ENCODE results near the gene PLSCR4.
"Not testable (repeated sequence)": the region's sequence is repeated elsewhere in the genome, so short reads cannot be mapped to it uniquely, and the experiment has no call there.

The PLSCR4 gene

DNA sequence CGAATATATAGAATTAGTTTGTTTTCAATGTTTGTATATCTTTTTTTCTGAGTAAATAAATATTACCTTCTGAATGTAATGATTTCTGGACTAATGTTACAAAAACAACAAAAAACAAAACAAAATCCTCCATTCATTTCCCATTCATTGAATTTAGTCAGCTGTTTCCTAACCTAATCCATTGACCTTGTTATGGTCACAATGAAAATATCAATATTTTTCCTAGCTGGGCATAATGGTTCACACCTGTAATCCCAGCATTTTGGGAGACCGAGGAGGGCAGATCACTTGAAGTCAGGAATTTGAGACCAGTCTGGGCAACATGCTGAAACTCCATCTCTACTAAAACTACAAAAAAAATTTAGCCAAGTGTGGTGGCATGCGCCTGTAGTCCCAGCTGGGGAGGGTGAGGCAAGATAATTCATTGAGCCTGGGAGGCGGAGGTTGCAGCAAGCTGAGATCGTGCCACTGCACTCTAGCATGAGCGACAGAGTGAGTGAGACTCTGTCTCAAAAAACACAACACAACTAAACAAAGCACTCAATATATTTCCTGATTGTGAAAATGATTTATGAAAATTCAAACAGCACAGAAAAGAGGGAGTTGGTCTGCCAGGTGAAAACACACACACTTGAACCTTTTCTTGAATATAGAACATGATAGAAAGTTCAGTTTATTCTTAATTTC is 23.0 kb upstream of the PLSCR4 start:
- no peaks in the 10 kb centered on the region for H3K4me1 ChIP-seq (ENCODE audit: control insufficient read depth, insufficient read depth, low read length, poor library complexity, severe bottlenecking)
- no peak overlapping the region for H3K27ac ChIP-seq (ENCODE audit: low read depth, low read length, severe bottlenecking)
- H3K9me3 ChIP-seq (ENCODE audit: control insufficient read depth, low read length), result no peaks in the 10 kb centered on the region
- no peak overlapping the region for H3K4me3 ChIP-seq (ENCODE audit: extremely low read depth, insufficient read depth, low read length, poor library complexity, severe bottlenecking)
- WGBS, 2 experiments (ENCODE audit: insufficient coverage in 2 of 2), result 83 to 94% methylated on average over 1 to 2 of the region's 6 CpGs
- H3K36me3 ChIP-seq (ENCODE audit: control insufficient read depth, insufficient read depth, low read length), result no peaks in the 10 kb centered on the region

DNA sequence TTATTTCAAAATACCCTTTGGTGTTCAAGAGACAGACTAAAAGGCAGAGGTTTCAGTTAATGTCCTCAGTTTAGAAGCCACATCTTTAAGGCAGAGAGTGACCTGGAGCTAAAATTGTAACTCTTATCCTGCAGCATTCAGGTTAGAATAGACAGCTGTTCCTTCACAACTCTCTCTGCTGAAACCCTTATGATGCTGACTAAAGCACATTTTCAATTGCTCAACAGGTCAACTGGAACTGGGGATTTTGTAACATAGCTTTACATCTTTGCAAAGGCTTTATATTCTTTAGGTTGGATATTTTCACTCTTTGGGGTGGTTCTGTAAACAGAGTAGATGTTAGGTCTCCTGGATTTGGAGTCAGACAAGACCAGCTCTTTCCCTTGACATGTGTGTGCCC is 20.3 kb upstream of the PLSCR4 start:
- Histone ChIP-seq H3K36me3 (ENCODE audit: control insufficient read depth, insufficient read depth, low read length) (no peaks in the 10 kb centered on the region), H3K9me3 (ENCODE audit: control insufficient read depth, low read length) (no peaks in the 10 kb centered on the region), H3K27ac (ENCODE audit: low read depth, low read length, severe bottlenecking) (no peak overlapping the region), H3K4me1 (ENCODE audit: control insufficient read depth, insufficient read depth, low read length, poor library complexity, severe bottlenecking) (no peaks in the 10 kb centered on the region), H3K4me3 (ENCODE audit: extremely low read depth, insufficient read depth, low read length, poor library complexity, severe bottlenecking) (no peak overlapping the region)

DNA sequence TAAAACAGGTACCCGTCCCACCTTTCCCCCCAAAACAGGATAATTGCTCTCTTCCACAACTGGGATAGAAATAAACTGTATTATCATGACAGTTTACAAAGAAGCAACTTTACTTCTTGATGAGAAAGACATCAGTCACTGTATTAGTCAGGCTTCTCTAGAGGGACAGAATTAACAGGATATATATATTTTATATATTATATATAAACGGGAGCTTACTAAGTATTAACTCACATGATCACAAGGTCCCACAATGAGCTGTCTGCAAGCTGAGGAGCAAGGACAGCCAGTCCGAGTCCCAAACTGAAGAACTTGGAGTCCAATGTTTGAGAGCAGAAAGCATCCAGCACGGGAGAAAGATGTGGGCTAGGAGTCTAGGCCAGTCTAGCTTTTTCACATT is 18.4 kb upstream of the PLSCR4 start:
- 80 to 100% methylated on average over 1 to 2 of the region's 4 CpGs for WGBS, 2 experiments (ENCODE audit: insufficient coverage in 2 of 2)
- H3K4me3 ChIP-seq (ENCODE audit: extremely low read depth, insufficient read depth, low read length, poor library complexity, severe bottlenecking), result no peak overlapping the region
- H3K36me3 ChIP-seq (ENCODE audit: control insufficient read depth, insufficient read depth, low read length), result no peaks in the 10 kb centered on the region
- H3K27ac ChIP-seq (ENCODE audit: low read depth, low read length, severe bottlenecking), result no peak overlapping the region
- H3K4me1 ChIP-seq (ENCODE audit: control insufficient read depth, insufficient read depth, low read length, poor library complexity, severe bottlenecking), result no peaks in the 10 kb centered on the region
- no peaks in the 10 kb centered on the region for H3K9me3 ChIP-seq (ENCODE audit: control insufficient read depth, low read length)

DNA sequence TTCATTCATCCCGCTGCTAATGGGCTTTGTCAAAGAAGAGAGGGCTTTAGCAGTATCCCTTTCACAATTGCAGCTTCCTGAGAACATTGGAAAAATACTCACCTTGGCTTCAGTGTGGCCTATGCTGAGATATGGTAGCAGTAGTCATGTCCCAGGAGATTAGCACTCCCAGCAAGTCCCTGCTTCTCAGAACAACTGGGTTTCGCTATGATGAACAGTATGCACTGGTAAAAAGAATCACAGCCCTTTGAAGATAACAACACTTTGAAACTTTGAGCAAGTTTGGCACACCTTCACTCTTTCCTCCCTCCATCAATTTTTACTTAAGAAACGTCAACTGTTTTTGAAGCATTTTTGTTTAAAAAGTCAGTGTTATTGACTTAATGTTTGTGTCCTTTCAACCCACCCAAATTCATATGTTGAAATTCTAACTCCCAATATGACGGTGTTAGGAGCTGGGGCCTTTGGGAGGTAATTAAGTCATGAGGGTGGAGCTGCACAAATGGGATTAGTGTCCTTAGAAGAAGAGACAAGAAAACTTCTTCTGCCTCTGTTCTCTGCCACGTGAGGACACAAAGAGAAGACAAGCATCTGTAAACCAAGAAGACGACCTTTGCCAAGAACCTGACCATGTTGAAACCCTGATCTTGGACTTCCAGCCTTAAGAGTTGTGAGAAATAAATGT is 17.8 kb upstream of the PLSCR4 start:
- Histone ChIP-seq H3K4me3 (ENCODE audit: extremely low read depth, insufficient read depth, low read length, poor library complexity, severe bottlenecking) (no peak overlapping the region), H3K4me1 (ENCODE audit: control insufficient read depth, insufficient read depth, low read length, poor library complexity, severe bottlenecking) (no peaks in the 10 kb centered on the region), H3K27ac (ENCODE audit: low read depth, low read length, severe bottlenecking) (no peak overlapping the region), H3K9me3 (ENCODE audit: control insufficient read depth, low read length) (no peaks in the 10 kb centered on the region), H3K36me3 (ENCODE audit: control insufficient read depth, insufficient read depth, low read length) (no peaks in the 10 kb centered on the region)
- 93 to 100% methylated on average over 2 to 3 of the region's 6 CpGs for WGBS, 2 experiments (ENCODE audit: insufficient coverage in 2 of 2)

DNA sequence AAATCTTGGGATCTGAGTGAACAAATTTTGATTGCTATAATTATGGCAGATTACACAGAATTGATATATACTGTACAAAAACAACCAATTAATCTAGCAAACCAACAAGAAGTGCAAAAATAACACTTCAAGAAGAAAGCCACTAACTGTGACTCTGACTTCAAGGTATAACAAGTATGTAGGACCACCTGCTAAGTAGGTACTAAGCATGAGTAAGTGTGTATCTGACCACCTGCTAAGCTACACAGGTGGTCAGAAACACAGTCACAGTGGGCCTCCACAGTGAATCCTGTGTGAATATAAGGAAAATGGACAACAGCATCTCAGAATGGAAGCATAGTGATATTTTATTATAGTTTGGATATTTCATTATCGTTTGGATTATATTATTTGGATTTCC is 14.8 kb upstream of the PLSCR4 start:
- Histone ChIP-seq H3K9me3 (ENCODE audit: control insufficient read depth, low read length) (no peaks in the 10 kb centered on the region), H3K4me1 (ENCODE audit: control insufficient read depth, insufficient read depth, low read length, poor library complexity, severe bottlenecking) (no peaks in the 10 kb centered on the region), H3K27ac (ENCODE audit: low read depth, low read length, severe bottlenecking) (no peak overlapping the region), H3K36me3 (ENCODE audit: control insufficient read depth, insufficient read depth, low read length) (no peaks in the 10 kb centered on the region), H3K4me3 (ENCODE audit: extremely low read depth, insufficient read depth, low read length, poor library complexity, severe bottlenecking) (no peak overlapping the region)
- no CpG with 5 or more reads among the region's 1 CpG for WGBS, 2 experiments (ENCODE audit: insufficient coverage in 2 of 2)

DNA sequence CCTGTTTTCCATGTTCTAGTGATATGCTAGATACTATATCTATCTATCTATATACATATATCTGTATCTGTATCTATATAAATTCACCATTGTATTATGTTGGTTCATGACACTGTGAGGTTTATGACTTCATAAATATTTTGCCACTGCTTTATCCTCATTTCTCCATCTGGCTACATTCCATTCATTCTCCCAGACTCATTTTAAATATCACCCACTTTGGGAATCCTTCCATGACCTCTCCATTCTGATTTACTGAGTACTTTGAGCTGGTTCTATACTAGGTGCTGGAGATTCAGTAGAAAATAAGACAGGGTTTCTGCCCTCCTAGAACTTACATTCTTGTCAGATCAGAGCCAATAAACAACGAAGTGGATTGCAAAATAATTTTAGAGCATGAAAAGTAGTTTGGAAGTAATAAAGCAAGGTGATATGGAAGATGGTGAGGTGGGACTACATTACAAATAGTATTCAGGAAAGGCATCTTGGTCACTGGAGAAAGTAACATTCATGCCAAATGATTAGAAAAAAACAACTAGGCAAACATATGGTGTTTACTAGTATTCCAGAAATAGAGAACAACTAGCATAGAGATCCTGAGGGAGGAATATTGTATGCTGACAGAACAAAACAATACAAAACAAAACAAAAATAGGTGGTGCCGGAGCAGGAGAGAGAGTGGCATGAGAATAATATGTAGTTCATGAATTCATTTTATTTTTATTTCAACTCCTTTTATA is 11.6 kb upstream of the PLSCR4 start:
- H3K4me1 ChIP-seq (ENCODE audit: control insufficient read depth, insufficient read depth, low read length, poor library complexity, severe bottlenecking), result no peaks in the 10 kb centered on the region
- H3K9me3 ChIP-seq (ENCODE audit: control insufficient read depth, low read length), result no peaks in the 10 kb centered on the region
- no peak overlapping the region for H3K4me3 ChIP-seq (ENCODE audit: extremely low read depth, insufficient read depth, low read length, poor library complexity, severe bottlenecking)
- H3K36me3 ChIP-seq (ENCODE audit: control insufficient read depth, insufficient read depth, low read length), result no peaks in the 10 kb centered on the region
- 100% methylated on average over 1 of the region's 2 CpGs; no CpG with 5 or more reads in 1 of the 2 experiments for WGBS, 2 experiments (ENCODE audit: insufficient coverage in 2 of 2)
- H3K27ac ChIP-seq (ENCODE audit: low read depth, low read length, severe bottlenecking), result no peak overlapping the region

DNA sequence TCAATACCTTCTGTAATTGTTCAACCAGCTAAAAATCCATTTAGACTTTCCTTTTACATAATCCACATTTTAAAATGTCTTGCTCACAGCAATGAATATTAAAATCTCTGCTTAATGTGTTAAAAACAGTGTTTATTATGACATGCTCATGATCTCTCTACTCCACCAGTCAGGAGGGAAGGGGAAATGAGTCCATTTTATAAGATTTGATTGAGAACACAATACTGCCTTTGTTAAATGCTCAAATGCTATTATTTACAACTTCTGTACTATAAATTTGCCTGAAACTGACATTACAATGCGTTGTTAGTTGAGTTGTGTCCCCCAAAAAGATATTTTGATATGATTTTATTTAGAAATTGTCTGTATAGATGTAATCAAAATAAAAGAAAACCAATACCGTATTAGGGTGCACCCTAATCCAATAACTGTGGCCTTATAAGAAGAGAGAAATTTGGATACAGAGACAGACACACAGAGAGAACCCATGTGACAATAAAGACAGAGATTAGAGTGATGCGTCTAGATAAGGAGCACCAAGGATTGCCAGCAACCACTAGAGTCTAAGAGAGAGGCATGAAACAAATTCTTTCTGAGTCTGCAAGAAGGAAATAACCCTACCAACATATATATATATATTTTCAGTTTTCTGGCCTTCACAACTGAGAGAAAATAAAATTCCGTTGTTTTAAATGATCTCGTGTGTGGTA is 9.1 kb upstream of the PLSCR4 start:
- Histone ChIP-seq H3K4me1 (ENCODE audit: control insufficient read depth, insufficient read depth, low read length, poor library complexity, severe bottlenecking) (no peaks in the 10 kb centered on the region), H3K36me3 (ENCODE audit: control insufficient read depth, insufficient read depth, low read length) (no peaks in the 10 kb centered on the region), H3K4me3 (ENCODE audit: extremely low read depth, insufficient read depth, low read length, poor library complexity, severe bottlenecking) (no peak overlapping the region), H3K9me3 (ENCODE audit: control insufficient read depth, low read length) (no peaks in the 10 kb centered on the region), H3K27ac (ENCODE audit: low read depth, low read length, severe bottlenecking) (no peak overlapping the region)
- WGBS, 2 experiments (ENCODE audit: insufficient coverage in 2 of 2), result 100% methylated on average over 2 of the region's 5 CpGs; no CpG with 5 or more reads in 1 of the 2 experiments

DNA sequence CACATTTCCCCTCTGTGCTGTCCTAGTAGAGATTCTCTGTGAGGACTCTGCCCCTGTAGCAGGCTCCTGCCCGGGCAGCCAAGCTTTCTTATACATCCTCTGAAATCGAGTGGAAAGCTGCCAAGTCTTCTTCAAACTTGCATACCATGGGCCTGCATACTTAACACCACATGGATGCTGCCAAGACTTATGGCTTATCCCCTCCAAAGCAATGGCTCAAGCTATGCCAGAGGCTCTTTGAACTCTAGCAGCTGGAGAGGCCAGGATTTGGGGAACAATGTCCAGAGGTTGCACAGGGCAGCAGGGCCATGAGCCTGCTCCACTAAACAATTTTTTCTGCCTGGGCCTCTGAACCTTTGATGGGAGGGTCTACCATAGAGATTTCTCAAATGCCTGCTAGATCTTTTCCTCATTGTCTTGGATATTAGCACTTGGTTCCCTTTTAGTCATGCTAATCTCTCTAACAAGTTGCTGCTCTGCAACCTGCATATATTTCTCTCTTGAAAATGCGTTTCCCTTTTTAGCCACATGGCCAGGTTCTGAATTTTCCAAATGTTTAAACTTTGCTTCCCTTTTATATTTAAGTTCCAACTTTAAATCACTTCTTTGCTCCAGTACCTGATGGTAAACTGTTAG is 6.1 kb upstream of the PLSCR4 start:
- H3K4me1 ChIP-seq (ENCODE audit: control insufficient read depth, insufficient read depth, low read length, poor library complexity, severe bottlenecking), result no peaks in the 10 kb centered on the region
- WGBS, 2 experiments (ENCODE audit: insufficient coverage in 2 of 2), result 58 to 82% methylated on average over 3 of the region's 3 CpGs
- H3K27ac ChIP-seq (ENCODE audit: low read depth, low read length, severe bottlenecking), result no peak overlapping the region
- no peaks in the 10 kb centered on the region for H3K36me3 ChIP-seq (ENCODE audit: control insufficient read depth, insufficient read depth, low read length)
- H3K4me3 ChIP-seq (ENCODE audit: extremely low read depth, insufficient read depth, low read length, poor library complexity, severe bottlenecking), result no peak overlapping the region
- H3K9me3 ChIP-seq (ENCODE audit: control insufficient read depth, low read length), result peaks cover 3% of the 10 kb centered on the region

DNA sequence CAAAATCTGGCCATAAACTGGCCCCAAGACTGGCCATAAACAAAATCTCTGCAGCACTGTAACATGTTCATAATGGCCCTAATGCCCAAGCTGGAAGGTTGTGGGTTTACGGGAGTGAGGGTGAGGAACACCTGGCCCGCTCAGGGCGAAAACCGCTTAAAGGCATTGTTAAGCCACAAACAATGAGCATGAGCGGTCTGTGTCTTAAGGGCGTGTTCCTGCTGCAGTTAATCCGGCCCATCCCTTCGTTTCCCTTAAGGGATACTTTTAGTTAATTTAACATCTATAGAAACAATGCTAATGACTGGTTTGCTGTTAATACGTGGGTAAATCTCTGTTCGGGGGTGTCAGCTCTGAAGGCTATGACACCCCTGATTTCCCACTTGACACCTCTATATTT is 1.5 kb upstream of the PLSCR4 start:
- not testable (repeated sequence) for H3K4me1 ChIP-seq (ENCODE audit: control insufficient read depth, insufficient read depth, low read length, poor library complexity, severe bottlenecking); H3K36me3 ChIP-seq (ENCODE audit: control insufficient read depth, insufficient read depth, low read length); H3K27ac ChIP-seq (ENCODE audit: low read depth, low read length, severe bottlenecking); H3K4me3 ChIP-seq (ENCODE audit: extremely low read depth, insufficient read depth, low read length, poor library complexity, severe bottlenecking); H3K9me3 ChIP-seq (ENCODE audit: control insufficient read depth, low read length)
- WGBS, 2 experiments (ENCODE audit: insufficient coverage in 2 of 2), result 79 to 81% methylated on average over 5 to 7 of the region's 10 CpGs

DNA sequence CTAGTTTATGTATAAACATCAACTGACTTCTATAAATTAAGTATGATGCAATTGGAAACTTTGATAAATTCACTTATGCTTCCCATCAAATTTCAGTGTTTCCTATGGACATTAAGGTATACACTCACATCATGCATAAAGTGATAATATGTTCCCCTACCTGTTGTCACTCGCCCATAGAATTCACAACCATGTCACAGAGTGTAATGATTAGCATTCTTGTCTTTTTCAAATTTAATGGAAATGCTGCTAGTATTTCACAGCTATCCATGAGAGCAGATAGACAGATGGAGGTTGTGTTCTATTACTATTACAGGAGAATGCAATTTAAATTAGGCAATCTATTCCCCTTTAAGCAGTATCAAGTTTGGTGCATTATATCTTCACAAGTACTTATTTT is 984 bp downstream of the PLSCR4 start:
- H3K27ac ChIP-seq (ENCODE audit: low read depth, low read length, severe bottlenecking), result no peak overlapping the region
- no peaks in the 10 kb centered on the region for H3K4me1 ChIP-seq (ENCODE audit: control insufficient read depth, insufficient read depth, low read length, poor library complexity, severe bottlenecking)
- no peaks in the 10 kb centered on the region for H3K36me3 ChIP-seq (ENCODE audit: control insufficient read depth, insufficient read depth, low read length)
- no CpG with 5 or more reads among the region's 1 CpG for WGBS, 2 experiments (ENCODE audit: insufficient coverage in 2 of 2)
- peak overlapping the region; percentile 70 for H3K4me3 ChIP-seq (ENCODE audit: extremely low read depth, insufficient read depth, low read length, poor library complexity, severe bottlenecking)
- H3K9me3 ChIP-seq (ENCODE audit: control insufficient read depth, low read length), result peaks cover 3% of the 10 kb centered on the region
